ENCODE measurements around the gene TEX52.

GRCh38 chr12:2801044-2801783 lies 55.6 kb downstream of the TEX52 start:
- TF ChIP-seq POLR2A (IDR thresholded peaks at IDR 0.05; ENCODE audit: low read length) (no peak), GATA1 (IDR thresholded peaks at IDR 0.05; ENCODE audit: low read depth, low read length) (no peak)

Data from erythroblast (primary cell).